IMR-90 (cell line): ENCODE data around the gene CCNC.

Source experiments
- CEBPB ChIP-seq: IDR thresholded peaks from 2 replicates; pipeline ENCODE4 v1.6.1; 2012; ENCODE audit warnings: low read depth, low read length, improper control_type of control experiment
- CHD1 ChIP-seq: IDR thresholded peaks from 2 replicates; pipeline ENCODE4 v1.6.1; 2012; ENCODE audit warnings: low read depth, low read length, improper control_type of control experiment
- MAFK ChIP-seq: IDR thresholded peaks from 2 replicates; pipeline ENCODE4 v1.6.1; 2012; ENCODE audit warnings: low read depth, low read length, improper control_type of control experiment
- POLR2A ChIP-seq: IDR thresholded peaks from 2 replicates; pipeline ENCODE4 v1.6.1; 2012; ENCODE audit warnings: mild to moderate bottlenecking, low read depth, low read length
- RAD21 ChIP-seq: IDR thresholded peaks from 2 replicates; pipeline ENCODE4 v1.6.1; 2012; ENCODE audit warnings: low read length, improper control_type of control experiment
- SMC3 ChIP-seq: fragments of 150-350 bp; IDR thresholded peaks from 2 replicates; pipeline ENCODE4 v1.6.1; 2016; ENCODE audit warnings: low read depth, mild to moderate bottlenecking, antibody characterized with exemption, low read length, moderate library complexity
- TF ChIP-seq, protein P1 (sequence below): conservative IDR thresholded peaks from 2 replicates; pipeline ENCODE4 v1.5.1; 2012; ENCODE audit warnings: mild to moderate bottlenecking, low read depth, low read length, improper control_type of control experiment
- TF ChIP-seq, protein P2 (sequence below): fragments of 150-350 bp; IDR thresholded peaks from 2 replicates; pipeline ENCODE4 v1.6.1; 2016; ENCODE audit warnings: low read depth, mild to moderate bottlenecking, low read length, moderate library complexity, borderline replicate concordance
- TF ChIP-seq, protein P3 (sequence below): fragments of 150-350 bp; IDR thresholded peaks from 2 replicates; pipeline ENCODE4 v1.6.1; 2017; ENCODE audit warnings: mild to moderate bottlenecking, antibody characterized with exemption, low read length, low read depth

DNA sequence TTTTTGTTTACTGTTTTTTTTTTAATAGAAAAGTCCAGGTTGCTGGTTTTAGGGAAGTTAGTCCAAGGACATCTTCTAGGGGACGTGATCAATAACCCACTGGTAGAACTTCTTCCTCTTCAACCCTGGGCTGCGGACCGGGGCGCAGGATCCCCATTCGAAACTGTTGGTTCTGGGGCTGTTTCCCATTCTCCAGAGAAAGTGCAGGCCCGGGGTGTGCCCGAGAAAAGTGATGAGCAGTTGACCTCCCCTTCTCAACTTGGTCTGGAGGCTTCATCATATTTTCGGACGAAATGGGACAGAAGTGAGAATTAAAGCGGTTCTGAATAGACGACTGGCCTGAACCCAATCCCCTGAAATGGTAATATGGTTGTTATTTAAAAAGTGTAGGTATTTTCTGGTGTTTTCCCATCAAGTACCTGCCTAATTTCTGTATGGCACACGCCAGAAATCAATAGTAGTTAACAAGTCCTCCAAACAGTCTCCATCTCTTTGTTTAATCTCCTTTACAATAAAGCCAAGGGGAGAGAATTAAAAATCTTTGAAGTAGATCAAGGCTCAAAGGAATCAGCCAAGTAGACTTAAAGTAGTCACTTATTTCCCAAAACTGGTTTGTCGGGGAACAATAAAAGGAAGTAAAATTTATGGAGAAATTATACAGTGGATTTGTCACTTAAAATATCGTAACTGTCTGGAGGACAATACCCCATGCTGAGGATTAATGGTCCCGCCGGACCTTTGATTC is 37.6 kb upstream of the CCNC start:
- TF ChIP-seq SMC3 (no peak), RAD21 (no peak), CEBPB (no peak), POLR2A (no peak), MAFK (no peak), CHD1 (no peak)
- TF ChIP-seq, protein P1, sequence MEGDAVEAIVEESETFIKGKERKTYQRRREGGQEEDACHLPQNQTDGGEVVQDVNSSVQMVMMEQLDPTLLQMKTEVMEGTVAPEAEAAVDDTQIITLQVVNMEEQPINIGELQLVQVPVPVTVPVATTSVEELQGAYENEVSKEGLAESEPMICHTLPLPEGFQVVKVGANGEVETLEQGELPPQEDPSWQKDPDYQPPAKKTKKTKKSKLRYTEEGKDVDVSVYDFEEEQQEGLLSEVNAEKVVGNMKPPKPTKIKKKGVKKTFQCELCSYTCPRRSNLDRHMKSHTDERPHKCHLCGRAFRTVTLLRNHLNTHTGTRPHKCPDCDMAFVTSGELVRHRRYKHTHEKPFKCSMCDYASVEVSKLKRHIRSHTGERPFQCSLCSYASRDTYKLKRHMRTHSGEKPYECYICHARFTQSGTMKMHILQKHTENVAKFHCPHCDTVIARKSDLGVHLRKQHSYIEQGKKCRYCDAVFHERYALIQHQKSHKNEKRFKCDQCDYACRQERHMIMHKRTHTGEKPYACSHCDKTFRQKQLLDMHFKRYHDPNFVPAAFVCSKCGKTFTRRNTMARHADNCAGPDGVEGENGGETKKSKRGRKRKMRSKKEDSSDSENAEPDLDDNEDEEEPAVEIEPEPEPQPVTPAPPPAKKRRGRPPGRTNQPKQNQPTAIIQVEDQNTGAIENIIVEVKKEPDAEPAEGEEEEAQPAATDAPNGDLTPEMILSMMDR, result no peak
- TF ChIP-seq, protein P2, sequence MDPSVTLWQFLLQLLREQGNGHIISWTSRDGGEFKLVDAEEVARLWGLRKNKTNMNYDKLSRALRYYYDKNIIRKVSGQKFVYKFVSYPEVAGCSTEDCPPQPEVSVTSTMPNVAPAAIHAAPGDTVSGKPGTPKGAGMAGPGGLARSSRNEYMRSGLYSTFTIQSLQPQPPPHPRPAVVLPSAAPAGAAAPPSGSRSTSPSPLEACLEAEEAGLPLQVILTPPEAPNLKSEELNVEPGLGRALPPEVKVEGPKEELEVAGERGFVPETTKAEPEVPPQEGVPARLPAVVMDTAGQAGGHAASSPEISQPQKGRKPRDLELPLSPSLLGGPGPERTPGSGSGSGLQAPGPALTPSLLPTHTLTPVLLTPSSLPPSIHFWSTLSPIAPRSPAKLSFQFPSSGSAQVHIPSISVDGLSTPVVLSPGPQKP, result no peak
- TF ChIP-seq, protein P3, sequence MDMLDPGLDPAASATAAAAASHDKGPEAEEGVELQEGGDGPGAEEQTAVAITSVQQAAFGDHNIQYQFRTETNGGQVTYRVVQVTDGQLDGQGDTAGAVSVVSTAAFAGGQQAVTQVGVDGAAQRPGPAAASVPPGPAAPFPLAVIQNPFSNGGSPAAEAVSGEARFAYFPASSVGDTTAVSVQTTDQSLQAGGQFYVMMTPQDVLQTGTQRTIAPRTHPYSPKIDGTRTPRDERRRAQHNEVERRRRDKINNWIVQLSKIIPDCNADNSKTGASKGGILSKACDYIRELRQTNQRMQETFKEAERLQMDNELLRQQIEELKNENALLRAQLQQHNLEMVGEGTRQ, result no peak
